WI38 (cell line): ENCODE results near the gene GTF2F1.

Experiments
- H3K4me3 ChIP-seq: 2 replicates; pipeline ENCODE4 v1.5.1; 2011; ENCODE audit warnings: low read depth, mild to moderate bottlenecking, control low read depth, low read length
- CTCF ChIP-seq: IDR thresholded peaks from 2 replicates; pipeline ENCODE4 v1.5.1; 2012; ENCODE audit warnings: low read depth, mild to moderate bottlenecking, control low read depth, low read length

GTF2F1 gene

GRCh38 chr19:6393983-6394412, 1.0 kb upstream of the GTF2F1 start:
- TF ChIP-seq CTCF = no peak
- peak overlapping the region; percentile 93 for H3K4me3 ChIP-seq

GRCh38 chr19:6392221-6393073, 517 bp downstream of the GTF2F1 start:
- TF ChIP-seq CTCF = no peak
- H3K4me3 ChIP-seq = peak overlapping the region; percentile 93

- H3K4me3 ChIP-seq = no peak overlapping the region
- TF ChIP-seq CTCF = no peak
Measured at GRCh38 chr19:6387372-6387771, 5.6 kb downstream of the GTF2F1 start.

- H3K4me3 ChIP-seq = no peak overlapping the region
- TF ChIP-seq CTCF = no peak
Measured at GRCh38 chr19:6384381-6384780, 8.6 kb downstream of the GTF2F1 start.

DNA sequence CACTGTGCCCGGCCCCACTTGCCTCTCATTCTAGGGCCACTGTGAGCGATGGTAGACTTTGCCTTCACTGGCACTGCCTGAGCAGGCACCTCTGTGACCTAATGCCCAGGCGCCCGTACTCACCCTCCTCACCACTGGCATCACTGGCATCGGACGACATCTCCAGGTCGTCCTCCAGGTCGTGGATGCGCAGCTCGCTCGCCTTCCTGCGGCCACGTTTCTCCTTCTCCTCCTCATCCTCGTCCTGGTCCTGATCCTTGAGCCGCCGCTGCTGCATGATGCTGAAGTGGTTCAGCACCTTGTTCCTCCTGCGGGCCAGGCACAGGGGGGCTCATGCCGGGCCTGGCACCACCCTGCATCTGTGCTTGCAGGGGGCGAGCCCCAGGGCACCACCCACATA, 9.8 kb downstream of the GTF2F1 start:
- no peak for TF ChIP-seq CTCF
- no peak overlapping the region for H3K4me3 ChIP-seq

GRCh38 chr19:6381030-6381750, 11.8 kb downstream of the GTF2F1 start:
- no peak overlapping the region for H3K4me3 ChIP-seq
- no peak for TF ChIP-seq CTCF

DNA sequence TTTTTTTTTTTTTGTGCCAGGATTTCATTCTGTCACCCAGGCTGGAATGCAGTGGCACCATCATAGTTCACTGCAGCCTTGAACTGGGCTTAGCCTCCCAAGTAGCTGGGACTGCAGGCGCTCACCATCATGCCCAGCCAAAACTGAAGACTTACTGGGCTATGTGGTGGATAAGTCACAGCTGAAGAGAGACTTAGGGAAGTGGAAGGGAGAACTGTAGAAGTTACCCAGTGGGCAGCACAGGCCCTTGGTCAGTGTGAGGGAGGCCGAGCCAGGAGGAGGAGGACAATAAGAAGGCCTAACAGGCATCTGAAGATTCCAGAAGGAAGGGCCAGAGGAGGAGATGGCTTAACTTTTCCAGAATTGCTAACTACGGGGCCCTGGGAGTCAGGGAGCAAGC, 13.2 kb downstream of the GTF2F1 start:
- H3K4me3 ChIP-seq = no peak overlapping the region
- no peak for TF ChIP-seq CTCF
